ENCODE results near the gene CHD1.

Gene CHD1

DNA sequence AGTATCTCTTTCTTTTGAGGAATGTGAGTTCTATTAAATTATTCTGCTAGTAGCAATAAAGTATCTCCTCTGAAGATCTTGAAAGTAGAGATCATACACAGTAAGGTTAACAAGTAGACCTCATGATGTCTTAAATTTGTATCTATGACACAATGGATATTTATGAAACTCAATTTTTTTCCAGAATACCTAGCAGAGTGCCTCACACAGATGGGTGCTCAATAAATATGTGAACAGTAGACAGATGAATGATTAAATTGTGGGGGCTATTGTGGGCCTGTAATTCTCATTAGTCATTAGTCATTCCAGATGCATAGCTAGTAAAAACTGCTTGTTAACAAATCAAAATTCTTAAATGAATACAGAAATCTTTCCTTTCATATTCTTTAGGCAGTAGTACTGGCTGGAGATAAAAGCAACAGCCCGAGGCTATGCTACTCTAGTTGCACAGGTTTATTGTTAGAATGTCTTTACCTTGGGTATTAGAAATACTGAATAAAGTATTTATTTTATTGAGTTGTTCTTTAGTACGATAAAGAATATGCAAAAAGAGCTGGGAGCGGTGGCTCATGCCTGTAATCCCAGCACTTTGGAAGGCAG, 22.0 kb downstream of the CHD1 start:
- Histone ChIP-seq H3K4me1 (ENCODE audit: control insufficient read depth in 1 of 2, insufficient read depth in 1 of 2, low read depth in 1 of 2, low read length in 1 of 2) (peaks cover 7% of the 10 kb centered on the region in 2 experiments), H3K27ac (peak overlapping the region; percentile 2), H3K36me3 (peaks cover 30% of the 10 kb centered on the region), H3K4me3 (ENCODE audit: low read depth in 1 of 2, low read length in 1 of 2) (no peak overlapping the region), H3K9me3 (no peaks in the 10 kb centered on the region), H3K27me3 (no peaks in the 10 kb centered on the region)
- TF ChIP-seq, protein P1, sequence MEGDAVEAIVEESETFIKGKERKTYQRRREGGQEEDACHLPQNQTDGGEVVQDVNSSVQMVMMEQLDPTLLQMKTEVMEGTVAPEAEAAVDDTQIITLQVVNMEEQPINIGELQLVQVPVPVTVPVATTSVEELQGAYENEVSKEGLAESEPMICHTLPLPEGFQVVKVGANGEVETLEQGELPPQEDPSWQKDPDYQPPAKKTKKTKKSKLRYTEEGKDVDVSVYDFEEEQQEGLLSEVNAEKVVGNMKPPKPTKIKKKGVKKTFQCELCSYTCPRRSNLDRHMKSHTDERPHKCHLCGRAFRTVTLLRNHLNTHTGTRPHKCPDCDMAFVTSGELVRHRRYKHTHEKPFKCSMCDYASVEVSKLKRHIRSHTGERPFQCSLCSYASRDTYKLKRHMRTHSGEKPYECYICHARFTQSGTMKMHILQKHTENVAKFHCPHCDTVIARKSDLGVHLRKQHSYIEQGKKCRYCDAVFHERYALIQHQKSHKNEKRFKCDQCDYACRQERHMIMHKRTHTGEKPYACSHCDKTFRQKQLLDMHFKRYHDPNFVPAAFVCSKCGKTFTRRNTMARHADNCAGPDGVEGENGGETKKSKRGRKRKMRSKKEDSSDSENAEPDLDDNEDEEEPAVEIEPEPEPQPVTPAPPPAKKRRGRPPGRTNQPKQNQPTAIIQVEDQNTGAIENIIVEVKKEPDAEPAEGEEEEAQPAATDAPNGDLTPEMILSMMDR (IDR thresholded peaks at IDR 0.05) = no peak

DNA sequence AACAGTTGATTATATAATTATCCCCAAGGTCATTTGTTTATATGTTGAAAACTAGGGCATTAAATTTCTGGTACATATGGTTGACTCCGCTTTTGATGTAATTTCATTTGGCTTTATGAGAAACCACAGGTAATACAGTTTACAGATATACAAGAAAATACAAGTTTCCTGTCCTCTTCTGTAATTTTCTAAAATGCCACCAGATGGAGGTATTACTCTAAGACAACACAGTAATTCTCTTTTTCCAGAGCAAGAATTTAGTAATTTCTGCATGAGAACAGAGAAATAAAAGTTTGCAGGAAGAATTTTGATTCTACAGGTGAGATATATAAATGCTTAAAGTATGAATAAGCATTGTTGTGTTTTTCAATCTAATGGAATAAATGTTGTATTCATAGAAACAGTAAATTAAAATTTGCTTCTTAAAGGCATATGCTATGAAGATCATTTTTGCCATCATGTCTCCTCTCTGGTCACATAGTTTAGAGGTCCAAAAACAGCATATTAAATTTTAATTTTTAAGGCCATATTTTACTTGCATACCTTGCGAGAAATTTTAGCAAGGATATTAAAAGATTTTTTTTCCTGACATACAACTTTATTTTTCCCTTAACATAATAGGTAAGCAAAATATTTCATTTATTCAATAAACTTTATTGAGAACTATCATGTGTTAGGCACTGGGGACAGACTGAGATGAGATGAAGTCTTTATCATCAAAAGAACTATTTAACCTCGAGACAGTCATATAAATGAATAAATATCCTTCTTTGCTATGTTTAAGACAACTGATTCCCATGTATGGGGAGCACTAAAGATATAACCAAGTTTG, 22.7 kb downstream of the CHD1 start:
- TF ChIP-seq, protein P1 (IDR thresholded peaks at IDR 0.05) = peak; percentile 59
- H3K27ac ChIP-seq = peak overlapping the region; percentile 2
- no peaks in the 10 kb centered on the region for H3K27me3 ChIP-seq
- peaks cover 38% of the 10 kb centered on the region for H3K36me3 ChIP-seq
- H3K4me3 ChIP-seq (ENCODE audit: low read depth in 1 of 2, low read length in 1 of 2) = no peak overlapping the region
- no peaks in the 10 kb centered on the region for H3K4me1 ChIP-seq (ENCODE audit: control insufficient read depth in 1 of 2, insufficient read depth in 1 of 2, low read depth in 1 of 2, low read length in 1 of 2)
- H3K9me3 ChIP-seq = no peaks in the 10 kb centered on the region

DNA sequence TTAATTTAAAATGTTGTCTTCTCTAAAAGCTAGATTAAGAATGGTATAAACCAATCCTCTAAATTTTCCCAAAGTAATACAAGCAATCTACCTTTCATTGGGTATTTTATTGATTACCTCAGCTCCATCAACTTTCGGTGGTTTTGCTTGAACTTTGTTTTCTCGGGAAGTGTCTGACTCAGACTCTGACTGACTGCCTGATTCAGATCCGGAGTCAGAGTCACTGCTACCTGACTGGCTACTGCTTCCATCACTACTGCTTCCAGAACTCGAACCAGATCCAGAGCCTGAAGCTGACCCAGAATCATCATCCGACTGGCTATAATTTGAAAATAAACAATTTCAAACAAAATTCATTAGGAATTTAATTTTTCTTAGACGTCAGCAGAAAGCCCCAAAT, 24.0 kb downstream of the CHD1 start:
- no peaks in the 10 kb centered on the region for H3K4me1 ChIP-seq (ENCODE audit: control insufficient read depth in 1 of 2, insufficient read depth in 1 of 2, low read depth in 1 of 2, low read length in 1 of 2)
- no peak overlapping the region for H3K27ac ChIP-seq
- no peaks in the 10 kb centered on the region for H3K9me3 ChIP-seq
- H3K27me3 ChIP-seq = no peaks in the 10 kb centered on the region
- H3K36me3 ChIP-seq = peaks cover 51% of the 10 kb centered on the region
- H3K4me3 ChIP-seq (ENCODE audit: low read depth in 1 of 2, low read length in 1 of 2) = no peak overlapping the region
- TF ChIP-seq, protein P1 (IDR thresholded peaks at IDR 0.05) = no peak

DNA sequence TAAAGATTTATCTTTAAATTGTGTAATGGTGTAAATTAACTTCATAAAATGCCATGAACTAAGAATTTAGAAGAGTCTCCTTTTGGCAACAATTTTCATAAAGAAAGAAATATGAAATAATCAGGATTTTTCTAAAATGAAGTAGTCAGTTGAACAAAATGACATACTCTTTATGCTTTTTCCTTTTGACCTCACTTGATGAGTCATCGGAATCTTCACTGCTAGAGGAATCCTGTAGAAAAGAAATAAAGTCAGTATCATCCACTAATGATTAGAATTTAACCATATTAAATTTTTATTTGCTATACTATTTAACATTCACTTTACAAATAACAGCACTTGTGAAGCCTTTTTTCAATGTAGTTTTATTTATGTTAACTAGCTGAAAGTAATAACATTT, 26.1 kb downstream of the CHD1 start:
- no peaks in the 10 kb centered on the region for H3K4me1 ChIP-seq (ENCODE audit: control insufficient read depth in 1 of 2, insufficient read depth in 1 of 2, low read depth in 1 of 2, low read length in 1 of 2)
- TF ChIP-seq, protein P1 (IDR thresholded peaks at IDR 0.05) = no peak
- no peak overlapping the region for H3K4me3 ChIP-seq (ENCODE audit: low read depth in 1 of 2, low read length in 1 of 2)
- H3K27me3 ChIP-seq = no peaks in the 10 kb centered on the region
- peaks cover 71% of the 10 kb centered on the region for H3K36me3 ChIP-seq
- no peaks in the 10 kb centered on the region for H3K9me3 ChIP-seq
- no peak overlapping the region for H3K27ac ChIP-seq

DNA sequence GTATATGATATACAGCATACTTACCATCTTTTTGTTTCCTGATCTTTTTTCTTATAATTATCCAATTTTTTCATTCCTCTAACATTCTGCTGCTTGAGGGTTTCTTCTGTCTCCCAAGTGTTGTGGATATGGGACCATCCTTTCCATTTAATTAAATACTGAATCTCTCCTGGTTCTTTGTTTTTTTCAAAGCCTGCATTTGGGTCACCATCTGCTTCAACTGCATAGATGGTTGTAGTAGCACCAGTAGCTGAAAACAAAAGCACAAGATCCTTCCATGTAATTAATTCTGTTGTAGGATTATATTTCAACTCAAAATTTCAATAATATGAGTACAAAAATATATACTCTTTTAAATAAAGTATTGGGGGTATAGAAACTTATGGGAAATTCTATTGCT, 29.4 kb downstream of the CHD1 start:
- H3K27ac ChIP-seq = no peak overlapping the region
- H3K27me3 ChIP-seq = no peaks in the 10 kb centered on the region
- H3K36me3 ChIP-seq = peaks cover 99% of the 10 kb centered on the region
- no peak overlapping the region for H3K4me3 ChIP-seq (ENCODE audit: low read depth in 1 of 2, low read length in 1 of 2)
- H3K9me3 ChIP-seq = no peaks in the 10 kb centered on the region
- no peaks in the 10 kb centered on the region for H3K4me1 ChIP-seq (ENCODE audit: control insufficient read depth in 1 of 2, insufficient read depth in 1 of 2, low read depth in 1 of 2, low read length in 1 of 2)
- TF ChIP-seq, protein P1 (IDR thresholded peaks at IDR 0.05) = no peak
